ENCODE measurements around the gene IQSEC3.
"Not testable (repeated sequence)": the region's sequence is repeated elsewhere in the genome, so short reads cannot be mapped to it uniquely, and the experiment has no call there.

Gene IQSEC3

DNA sequence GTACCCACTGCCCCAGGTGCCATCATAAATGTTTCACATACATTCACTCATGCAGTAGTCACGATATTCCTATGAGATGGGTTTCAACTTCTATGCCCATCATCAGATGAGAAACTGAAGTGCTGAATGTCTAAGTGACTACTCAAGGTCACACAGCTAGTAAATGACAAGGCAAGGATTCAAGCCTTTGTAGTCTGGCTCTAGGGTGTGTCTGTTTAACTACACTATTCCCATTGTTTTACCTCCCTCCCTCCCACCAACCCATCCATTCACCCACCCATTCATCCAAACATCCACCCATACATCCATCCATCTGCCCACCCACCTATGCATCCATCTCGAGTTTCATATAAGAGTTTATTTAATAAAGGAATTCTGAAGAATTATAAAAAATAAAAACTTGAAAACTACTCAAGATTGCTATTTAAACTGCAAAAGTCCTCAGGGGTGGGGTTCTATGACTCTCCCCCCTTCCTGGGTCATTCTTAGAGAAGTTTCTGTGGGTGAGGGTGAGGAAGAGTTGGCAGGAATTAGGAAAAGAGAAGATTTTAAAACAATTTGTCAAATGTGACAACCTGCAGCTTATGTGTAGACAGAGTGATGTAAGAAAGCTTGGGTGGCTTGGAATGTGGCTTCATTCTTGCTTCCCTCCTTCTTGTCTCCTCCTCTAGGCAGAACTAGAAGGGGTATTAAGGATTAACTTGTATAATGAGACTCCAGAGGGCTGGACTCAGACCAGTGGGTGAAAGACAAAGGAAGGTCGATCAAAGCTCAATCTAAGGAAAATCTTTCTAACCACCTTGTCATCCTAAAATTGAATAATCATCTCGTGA is 13.4 kb upstream of the IQSEC3 start:
- not testable (repeated sequence) for DNase-seq (ENCODE audit: low read depth, low spot score)

DNA sequence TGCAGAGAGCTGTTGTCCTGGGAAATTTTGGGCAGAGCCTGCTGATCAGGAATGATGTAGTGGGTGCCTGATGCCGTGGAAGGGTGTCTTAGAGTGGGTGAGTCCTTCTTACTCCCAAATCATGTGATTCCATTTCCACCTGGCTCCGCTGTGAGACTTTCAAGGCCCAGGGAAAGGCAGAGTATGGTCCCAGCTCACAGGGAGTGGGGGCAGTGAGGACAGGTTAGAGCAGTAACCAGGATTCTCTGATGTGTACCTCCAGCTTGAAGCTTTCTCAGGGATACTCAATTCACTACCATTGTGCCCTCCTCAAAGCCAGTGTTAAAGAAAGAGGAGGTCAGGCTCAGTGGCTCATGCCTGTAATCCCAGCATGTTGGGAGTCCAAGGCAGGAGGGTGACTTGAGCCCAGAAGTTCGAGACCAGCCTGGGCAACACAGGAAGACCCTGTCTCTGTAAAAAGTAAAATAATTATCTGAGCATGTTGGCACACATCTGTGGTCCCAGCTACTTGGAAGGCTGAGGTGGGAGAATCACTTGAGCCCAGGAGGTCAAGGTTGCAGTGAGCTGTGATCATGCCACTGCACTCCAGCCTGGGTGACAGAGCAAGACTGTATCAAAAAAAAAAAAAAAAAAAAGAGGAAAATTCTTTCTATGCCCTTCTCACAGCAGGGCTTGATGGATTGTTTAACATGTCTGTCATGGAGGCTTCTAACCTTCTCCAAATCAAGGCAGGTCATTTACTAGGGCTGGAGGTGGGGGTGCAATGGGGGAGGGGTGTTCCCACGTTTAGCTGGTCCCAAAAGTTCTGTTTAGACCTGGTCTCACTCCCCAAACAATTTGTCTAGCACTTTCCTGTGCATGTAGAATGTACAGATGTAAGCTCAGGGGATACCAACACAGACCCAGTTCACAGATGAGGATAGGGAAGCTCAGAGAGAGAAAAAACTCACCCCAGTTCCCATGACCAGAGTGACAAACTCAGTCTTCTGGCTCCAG is 12.5 kb upstream of the IQSEC3 start:
- DNase-seq (ENCODE audit: low read depth, low spot score), result no peak

DNA sequence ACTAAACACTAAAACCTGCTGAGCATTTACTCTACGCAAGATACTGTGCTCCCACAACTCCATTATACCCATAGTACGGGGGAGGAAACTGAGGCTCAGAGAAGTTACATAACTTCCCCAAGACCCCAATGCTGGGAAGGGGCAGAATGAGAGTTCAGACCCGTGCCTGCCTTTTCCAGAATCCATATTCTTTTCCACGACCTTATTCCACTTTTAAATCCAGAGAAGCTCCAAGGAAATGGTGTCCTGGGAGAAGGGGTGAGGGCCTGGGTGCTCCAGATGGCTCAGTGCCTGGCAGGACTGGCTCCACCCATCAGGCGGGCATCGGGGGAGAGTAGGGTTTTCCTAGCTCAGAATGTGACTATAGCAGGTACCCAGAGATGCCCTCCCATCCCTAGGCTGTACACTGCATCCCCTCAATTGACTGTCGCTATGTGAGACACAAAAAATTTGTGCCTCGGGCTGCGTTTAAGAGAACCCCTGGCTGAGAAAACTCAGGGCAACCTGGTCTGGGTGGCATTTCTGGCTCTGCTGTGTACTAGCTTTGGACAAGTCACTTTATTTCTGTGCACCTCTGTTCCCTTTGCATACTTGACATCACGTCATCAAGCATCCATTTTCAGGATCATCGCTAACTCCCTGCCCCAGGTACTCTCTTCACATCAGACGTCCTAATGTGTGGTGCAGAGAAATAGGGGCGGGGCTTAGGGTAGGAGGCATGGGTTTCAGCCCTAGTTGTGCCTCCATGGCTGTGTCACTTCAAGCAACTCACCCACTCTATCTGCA is 11.6 kb upstream of the IQSEC3 start:
- no peak for DNase-seq (ENCODE audit: low read depth, low spot score)

DNA sequence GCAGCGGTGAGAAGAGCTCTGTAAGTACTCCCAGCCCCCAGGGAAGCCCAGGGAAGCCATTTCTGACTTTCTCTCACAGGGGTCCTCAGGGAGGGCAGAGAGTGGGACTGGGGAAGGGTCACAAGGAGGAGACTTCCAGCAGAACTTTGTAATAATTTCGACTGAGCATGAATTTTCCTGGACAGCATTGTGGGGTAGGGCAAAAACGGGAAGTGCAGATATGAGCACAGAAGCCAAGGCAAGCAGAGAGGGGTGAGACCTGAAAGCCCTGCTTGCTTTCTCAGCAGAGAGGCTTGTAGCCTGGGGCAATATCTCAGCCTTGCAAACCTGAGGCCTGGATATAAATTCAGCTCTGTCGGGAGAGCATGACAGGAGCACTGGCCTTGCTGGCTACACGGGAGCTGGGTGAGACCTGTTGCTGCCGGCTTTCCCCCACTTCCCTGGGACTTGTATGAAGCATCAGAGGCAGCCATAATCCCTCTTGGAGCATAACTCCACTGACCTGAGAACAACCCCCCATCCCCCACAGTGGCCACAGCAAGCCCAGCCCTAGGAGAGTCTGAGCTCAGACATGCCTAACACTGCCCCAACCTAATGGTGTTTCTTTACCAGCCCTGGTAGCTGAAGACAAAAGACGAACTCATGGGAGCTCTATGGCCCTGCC is 9.8 kb upstream of the IQSEC3 start:
- DNase-seq (ENCODE audit: low read depth, low spot score), result no peak

DNA sequence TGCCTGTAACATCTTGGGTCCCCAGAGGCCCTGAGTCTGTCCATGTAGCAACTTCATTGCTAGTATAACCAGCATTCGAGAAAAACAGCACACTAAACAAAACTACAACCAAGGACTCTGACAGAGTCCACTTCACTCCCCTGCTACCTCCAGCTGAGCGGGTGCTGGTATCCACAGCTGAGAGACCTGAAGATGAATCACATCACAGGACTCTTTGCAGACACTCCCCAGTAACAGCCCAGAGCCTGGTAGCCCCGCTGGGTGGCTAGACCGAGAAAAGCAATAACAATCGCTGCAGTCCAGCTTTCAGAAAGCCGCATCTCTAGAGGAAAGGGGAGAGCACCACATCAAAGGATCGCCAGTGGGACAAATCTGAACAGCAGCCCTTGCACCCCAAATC is 9.0 kb upstream of the IQSEC3 start:
- DNase-seq (ENCODE audit: low read depth, low spot score), result no peak

DNA sequence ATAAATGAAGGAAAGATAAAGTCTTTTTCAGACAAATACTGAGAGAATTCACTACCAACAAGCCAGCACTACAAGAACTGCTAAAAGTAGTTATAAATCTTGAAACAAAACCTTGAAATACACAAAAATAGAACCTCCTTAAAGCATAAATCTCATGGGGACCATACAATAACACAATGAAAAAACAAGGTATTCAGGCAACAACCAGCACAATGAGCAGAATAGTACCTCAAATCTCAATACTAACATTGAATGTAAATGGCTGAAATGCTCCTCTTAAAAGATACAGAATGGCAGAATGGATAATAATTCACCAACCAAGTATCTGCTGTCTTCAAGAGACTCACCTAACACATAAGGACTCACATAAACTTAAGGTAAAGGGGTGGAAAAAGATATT is 7.7 kb upstream of the IQSEC3 start:
- no peak for DNase-seq (ENCODE audit: low read depth, low spot score)

DNA sequence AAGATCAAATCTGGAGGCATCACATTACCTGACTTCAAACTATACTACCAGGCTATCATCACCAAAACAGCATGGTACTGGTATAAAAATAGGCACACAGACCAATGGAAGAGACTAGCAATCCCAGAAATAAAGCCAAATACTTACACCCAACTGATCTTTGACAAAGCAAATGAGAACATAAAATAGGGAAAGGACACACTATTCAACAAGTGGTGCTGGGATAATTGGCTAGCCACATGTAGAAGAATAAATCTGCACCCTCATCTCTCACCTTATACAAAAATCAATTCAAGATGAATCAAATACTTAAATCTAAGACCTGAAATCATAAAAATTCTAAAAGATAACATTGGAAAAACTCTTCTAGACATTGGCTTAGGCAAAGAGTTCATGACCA is 4.7 kb upstream of the IQSEC3 start:
- DNase-seq (ENCODE audit: low read depth, low spot score), result not testable (repeated sequence)

DNA sequence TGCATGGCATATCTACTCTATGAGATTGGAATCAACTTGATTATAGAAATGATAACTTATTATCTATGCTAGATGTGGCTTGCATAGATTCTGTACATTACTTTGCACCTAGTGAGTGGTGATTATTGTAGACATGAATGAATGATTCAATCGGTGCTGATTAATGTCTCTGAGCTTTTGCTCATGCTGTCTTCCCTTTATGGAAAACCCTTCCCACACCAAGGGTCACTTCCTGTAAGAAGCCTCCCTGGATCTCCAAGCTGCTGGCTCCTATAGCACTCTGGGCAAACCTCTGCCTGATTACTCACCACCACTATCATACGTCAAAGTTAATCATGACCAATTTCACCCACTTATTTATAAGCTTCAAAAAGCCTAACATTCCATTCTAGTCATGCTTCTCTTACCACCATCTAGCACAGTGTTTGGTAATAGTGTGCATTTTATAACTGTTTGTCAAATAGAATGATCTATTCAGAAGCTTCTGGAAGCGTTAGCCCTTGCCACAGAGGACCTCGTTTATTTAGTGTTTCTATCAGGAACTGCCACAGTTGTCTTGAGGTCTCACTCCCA is 990 bp upstream of the IQSEC3 start:
- not testable (repeated sequence) for DNase-seq (ENCODE audit: low read depth, low spot score)

DNA sequence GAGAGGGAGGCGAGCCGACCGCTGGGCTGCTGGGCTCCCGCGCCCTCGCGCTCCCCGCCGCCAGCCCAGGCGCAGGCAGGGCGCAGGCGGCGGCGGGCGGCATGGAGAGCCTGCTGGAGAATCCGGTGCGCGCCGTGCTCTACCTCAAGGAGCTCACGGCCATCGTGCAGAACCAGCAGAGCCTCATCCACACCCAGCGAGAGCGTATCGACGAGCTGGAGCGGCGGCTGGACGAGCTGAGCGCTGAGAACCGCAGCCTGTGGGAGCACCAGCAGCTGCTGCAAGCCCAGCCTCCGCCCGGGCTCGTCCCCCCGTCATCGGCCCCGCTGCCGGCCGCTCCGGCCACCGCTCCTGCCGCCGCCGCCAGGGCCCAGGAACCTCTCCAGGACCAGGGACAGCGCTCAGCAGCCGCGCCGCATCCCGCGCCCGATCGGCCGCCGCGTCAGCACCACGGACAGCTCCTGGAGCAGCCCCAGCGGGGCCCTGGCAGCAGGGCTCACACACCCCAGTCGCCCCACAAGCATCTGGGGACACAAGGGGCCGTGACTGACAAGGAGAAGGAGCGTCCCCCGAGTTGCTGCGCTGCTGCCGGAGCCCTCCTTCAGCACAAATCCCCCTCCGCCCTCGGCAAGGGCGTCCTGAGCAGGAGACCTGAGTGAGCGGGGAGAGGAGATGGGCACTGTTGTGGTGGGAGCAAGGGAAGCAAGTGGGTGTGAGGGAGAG is 376 bp downstream of the IQSEC3 start:
- DNase-seq (ENCODE audit: low read depth, low spot score), result not testable (repeated sequence)

DNA sequence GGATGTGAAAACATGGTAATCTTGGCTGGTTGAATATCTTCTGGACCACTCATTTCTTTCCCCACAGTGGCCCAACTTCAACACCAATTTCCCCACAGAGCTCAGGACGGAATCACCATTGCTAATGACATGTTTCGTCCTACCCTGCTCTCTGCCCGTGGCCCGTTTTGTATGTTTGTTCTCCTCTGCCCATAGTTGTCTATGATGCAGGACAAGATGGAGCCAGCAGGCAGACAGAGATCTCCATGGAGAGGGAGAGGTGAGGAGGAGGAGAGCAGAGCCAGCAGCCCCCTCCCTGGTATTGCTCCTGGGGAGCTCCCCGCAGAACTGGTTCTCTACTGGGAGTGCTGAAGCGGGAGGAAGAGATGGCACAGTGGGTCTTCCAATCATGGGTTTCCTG is 3.1 kb downstream of the IQSEC3 start:
- DNase-seq (ENCODE audit: low read depth, low spot score), result not testable (repeated sequence)

DNA sequence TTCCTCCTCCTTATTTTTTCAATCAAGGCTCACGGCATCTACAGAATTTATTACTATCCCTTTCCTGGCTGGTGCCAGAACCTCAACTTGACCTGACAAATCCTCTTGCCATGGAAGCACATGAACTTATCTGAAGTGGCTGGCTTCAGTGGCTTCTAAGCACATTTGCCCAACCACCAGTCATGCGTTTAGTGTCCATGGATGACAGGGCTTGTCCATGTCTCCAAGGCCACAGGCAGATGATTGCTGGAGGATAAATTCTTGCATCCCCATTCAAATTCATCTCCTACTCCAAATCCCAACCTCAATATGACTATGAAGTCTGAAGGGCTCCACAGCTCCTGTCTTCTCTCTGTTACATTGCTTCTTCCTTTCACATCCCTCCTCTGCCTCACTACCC is 4.0 kb downstream of the IQSEC3 start:
- not testable (repeated sequence) for DNase-seq (ENCODE audit: low read depth, low spot score)

DNA sequence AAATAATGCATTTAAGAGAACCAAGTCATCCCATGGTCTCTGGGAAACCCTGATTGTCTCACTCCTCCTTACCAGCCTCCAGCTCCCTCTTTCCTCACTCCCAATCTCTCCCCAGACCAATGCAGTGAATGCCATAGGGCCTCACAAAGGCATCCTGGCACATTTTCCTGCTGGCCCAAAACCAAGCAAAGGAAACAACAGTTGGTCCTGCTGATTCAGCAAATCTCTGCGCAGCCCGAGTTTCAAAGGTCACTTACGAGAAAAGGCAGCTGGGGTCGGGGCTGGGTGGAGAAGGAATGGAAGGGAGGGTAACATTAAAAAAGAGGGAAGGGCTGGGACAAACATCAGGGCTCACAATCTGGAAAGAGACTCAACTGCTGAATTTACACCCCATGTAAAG is 5.5 kb downstream of the IQSEC3 start:
- not testable (repeated sequence) for DNase-seq (ENCODE audit: low read depth, low spot score)

DNA sequence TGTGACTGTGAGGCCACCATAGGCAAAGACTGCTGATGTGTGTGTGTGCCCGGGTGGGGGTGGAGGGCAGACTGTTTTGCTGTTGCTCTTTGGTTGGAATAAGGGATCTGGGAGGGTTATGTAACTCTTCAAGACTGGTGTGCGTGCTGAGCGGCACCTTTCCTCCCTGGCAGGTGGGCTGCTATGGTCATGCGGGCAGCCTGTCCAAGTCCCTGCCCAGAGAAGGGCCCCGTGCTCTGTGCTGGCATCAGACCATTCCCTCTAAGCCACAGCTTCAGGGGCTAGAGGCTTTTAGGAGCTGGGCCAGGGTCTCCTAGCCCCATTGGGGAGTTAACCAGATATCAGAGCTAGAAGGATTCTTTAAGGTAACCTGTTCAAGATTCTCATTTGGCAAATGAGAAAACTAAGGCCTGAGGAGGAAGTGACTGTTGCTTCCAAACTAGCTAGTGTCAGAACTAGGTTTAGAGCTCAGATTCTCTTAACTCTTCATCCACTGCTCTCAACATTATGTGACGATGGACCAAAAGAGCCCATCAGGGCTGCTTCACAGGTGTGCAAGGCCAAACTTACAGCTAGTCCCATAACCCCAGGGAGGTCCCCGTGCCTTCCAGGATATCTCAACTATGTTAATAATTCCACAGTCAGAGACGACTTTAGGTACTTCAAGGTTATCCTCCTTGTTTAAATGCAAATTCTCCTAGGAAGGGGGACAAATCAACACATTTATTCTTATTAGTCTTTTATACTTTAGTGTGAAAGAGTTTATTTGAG is 8.0 kb downstream of the IQSEC3 start:
- DNase-seq (ENCODE audit: low read depth, low spot score), result not testable (repeated sequence)

DNA sequence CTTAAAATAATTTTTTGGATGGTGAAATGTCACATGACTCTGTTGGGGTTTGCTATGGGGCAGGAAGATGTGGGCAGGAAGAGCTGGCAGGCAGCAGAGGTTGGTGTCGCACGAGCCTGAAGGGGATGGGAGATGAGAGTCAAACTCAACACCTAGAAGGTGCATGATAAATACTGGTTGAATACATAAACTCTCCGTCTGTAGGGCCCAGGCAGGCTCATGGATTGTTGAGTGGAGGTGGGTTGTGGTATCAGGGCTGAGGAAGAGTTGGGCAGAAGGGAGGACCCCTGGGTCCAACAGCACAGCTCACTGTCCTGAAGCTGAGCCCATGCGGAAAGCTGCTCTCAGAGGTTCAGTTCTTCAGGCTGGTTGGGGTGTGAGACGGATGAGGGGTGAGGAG is 9.0 kb downstream of the IQSEC3 start:
- not testable (repeated sequence) for DNase-seq (ENCODE audit: low read depth, low spot score)

DNA sequence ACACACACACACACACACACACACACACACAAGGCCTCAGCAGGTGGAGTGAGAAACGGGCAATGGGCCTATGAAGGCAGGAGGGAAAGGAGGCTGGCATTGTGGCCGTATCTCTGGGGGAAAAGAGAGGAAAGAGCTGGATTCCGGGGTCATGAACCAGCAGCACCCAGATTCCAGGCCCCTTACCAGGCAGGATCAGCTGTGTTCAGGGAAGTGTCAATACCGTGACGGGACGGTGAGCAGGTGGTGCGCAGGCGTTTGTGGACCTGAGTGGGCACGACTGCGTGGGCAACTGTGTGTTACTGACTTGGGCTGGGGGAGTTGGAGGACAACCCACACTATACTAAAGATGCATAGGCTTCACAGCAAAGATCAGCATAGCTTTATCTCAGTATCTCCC is 9.5 kb downstream of the IQSEC3 start:
- DNase-seq (ENCODE audit: low read depth, low spot score), result not testable (repeated sequence)

DNA sequence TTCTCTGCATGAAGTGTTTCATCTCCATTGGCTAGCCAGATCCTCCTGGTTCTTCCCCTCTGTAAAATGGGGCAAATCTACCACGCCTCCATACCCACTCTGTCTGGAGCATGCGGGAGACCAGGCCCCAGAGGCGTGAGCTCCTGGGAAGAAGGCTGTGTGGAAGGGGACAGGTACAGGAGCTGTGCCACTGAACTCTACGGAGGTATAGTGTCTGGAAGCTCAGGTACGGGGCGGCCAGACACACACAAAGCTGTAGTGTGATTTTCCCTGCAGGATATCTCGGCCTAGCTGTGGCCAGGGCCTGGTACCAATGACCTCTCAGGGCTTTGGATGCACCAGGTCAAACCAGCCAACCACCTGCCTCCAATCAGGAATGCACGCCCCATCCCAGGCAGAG is 10.0 kb downstream of the IQSEC3 start:
- not testable (repeated sequence) for DNase-seq (ENCODE audit: low read depth, low spot score)

DNA sequence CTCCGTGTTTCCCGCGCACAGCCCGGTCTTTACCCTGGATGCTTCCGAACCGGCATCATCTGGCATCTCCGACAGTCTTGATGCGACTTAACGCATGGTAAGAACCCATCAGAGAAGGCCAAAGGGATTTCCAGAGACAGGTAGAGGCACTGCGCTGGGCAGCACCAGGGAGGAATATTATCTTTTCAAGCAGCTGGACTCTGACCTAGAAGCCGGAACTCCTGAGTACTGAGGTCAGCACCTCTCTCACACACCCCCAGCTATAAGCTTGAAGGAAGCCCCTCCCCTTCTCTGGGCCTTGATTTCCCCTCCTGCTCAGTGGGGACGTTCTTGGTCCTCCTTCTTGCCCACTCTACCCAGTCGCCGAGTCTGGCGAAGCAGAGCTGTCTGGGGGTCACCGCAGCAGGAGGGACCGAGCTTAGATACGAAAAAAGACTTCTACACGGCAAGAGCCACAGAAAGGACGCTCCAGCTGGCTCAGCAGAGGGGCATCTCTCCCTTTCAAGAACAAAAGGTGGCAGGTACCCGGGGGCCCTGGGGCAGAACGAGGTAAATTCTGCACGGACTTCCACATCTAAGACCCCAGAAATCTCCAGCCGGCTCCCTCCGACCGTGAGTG is 10.6 kb downstream of the IQSEC3 start:
- DNase-seq (ENCODE audit: low read depth, low spot score), result not testable (repeated sequence)

DNA sequence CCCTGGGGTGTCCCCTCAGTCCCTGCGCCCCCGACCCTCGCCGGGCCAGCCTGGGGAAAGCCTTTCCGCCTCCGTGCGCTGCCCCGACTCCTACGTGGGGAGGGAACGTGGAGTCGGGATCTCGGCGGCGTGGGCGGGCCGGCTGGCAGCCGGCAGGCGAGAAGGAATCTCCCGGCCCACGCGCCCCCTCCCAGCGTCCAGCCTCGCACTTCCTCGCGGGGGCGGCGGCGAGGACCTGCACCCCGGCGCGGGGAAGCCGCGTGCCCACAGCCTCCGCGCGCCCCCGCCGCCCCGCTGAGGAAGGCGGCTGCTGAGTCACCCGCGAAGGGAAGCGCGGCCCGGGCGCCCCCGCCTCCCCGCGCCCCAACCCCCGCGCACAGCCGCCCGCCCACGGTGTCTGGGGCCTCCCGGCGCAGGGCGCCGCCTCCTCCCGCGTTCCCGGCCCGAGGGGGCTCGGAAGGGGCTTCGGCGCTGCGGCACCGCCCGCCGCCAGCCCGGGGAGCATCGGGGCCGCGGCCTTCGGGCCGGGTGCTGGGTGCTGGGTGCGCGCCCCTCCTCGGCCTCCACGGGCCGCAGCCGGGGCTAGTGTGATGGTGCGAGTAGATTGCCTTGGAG is 11.3 kb downstream of the IQSEC3 start:
- DNase-seq (ENCODE audit: low read depth, low spot score), result not testable (repeated sequence)
